GM23338 (cell line): ENCODE measurements around the gene PKDCC. TPM values are rescaled to one million over a fixed set of nuclear protein-coding genes. Genes with fewer than 3 reads are reported as not detected.
"Not testable (repeated sequence)": the region's sequence is repeated elsewhere in the genome, so short reads cannot be mapped to it uniquely, and the experiment has no call there.

Source experiments
- ATAC-seq: fragments of 200-7000 bp; cut with Tn5 transposase; 3 replicates; pipeline ENCODE4 v1.9.1; 2020
- DNase-seq: peaks from one replicate; pipeline ENCODE4 v3.0.0-alpha.2; 2015; ENCODE audit warnings: low spot score
- H2AFZ ChIP-seq: fragments of 200-600 bp; sonication (generic); 2 replicates; pipeline ENCODE4 v1.8.0; 2016; ENCODE audit warnings: antibody characterized with exemption, mild to moderate bottlenecking, moderate library complexity
- H3F3A ChIP-seq: fragments of 200-600 bp; sonication (generic); replicated peaks from 2 replicates; pipeline ENCODE4 v1.8.0; 2017; ENCODE audit warnings: antibody characterized with exemption, mixed run types, low read depth
- H3K27ac ChIP-seq: fragments of 200-600 bp; sonication (generic); 2 replicates; pipeline ENCODE4 v1.6.1; 2016; ENCODE audit warnings: low read depth
- H3K27me3 ChIP-seq: fragments of 200-600 bp; sonication (generic); 2 replicates; pipeline ENCODE4 v1.8.0; 2016; ENCODE audit warnings: mild to moderate bottlenecking, mixed run types, moderate library complexity; ENCODE audit not compliant: insufficient read depth
- H3K36me3 ChIP-seq: fragments of 200-600 bp; sonication (generic); 2 replicates; pipeline ENCODE4 v1.8.0; 2016; ENCODE audit warnings: mild to moderate bottlenecking; ENCODE audit not compliant: insufficient read depth
- H3K4me1 ChIP-seq: fragments of 200-600 bp; sonication (generic); 2 replicates; pipeline ENCODE4 v1.8.0; 2016; ENCODE audit warnings: mild to moderate bottlenecking, moderate library complexity; ENCODE audit not compliant: insufficient read depth
- H3K4me2 ChIP-seq: fragments of 200-600 bp; sonication (generic); 2 replicates; pipeline ENCODE4 v1.7.1; 2017; ENCODE audit warnings: mixed run types
- H3K4me3 ChIP-seq: fragments of 200-600 bp; sonication (generic); 2 replicates; pipeline ENCODE4 v1.6.1; 2016; ENCODE audit warnings: mixed run types
- H3K79me2 ChIP-seq: fragments of 200-600 bp; sonication (generic); replicated peaks from 2 replicates; pipeline ENCODE4 v1.8.0; 2017; ENCODE audit warnings: mild to moderate bottlenecking; ENCODE audit not compliant: insufficient read depth
- H3K9me2 ChIP-seq: fragments of 200-600 bp; sonication (generic); 2 replicates; pipeline ENCODE4 v1.8.0; 2017; ENCODE audit not compliant: insufficient read depth
- H4K20me1 ChIP-seq: fragments of 200-600 bp; sonication (generic); replicated peaks from 2 replicates; pipeline ENCODE4 v1.8.0; 2017; ENCODE audit warnings: mild to moderate bottlenecking; ENCODE audit not compliant: insufficient read depth
- H3K27ac Mint-ChIP-seq: 2 replicates; pipeline ENCODE4 v1.8.0; 2020; ENCODE audit warnings: inconsistent platforms, mild to moderate bottlenecking, moderate library complexity, mixed read lengths
- H3K27me3 Mint-ChIP-seq: 3 replicates; pipeline ENCODE4 v1.8.0; 2022; ENCODE audit warnings: low read depth, mild to moderate bottlenecking, moderate library complexity, mixed read lengths, inconsistent platforms; ENCODE audit not compliant: insufficient read depth, poor library complexity
- H3K36me3 Mint-ChIP-seq: 3 replicates; pipeline ENCODE4 v1.8.0; 2021; ENCODE audit warnings: low read depth, mild to moderate bottlenecking, inconsistent platforms, moderate library complexity, mixed read lengths
- H3K4me1 Mint-ChIP-seq: 3 replicates; pipeline ENCODE4 v1.8.0; 2020; ENCODE audit warnings: mild to moderate bottlenecking, inconsistent platforms, mixed read lengths
- H3K4me3 Mint-ChIP-seq: 3 replicates; pipeline ENCODE4 v1.8.0; 2021; ENCODE audit warnings: moderate library complexity, mild to moderate bottlenecking, inconsistent platforms, mixed read lengths
- H3K9me3 Mint-ChIP-seq: 3 replicates; pipeline ENCODE4 v1.8.0; 2020; ENCODE audit warnings: moderate library complexity, mild to moderate bottlenecking, inconsistent platforms, mixed read lengths
- CREB1 ChIP-seq: fragments of 250-450 bp; sonication (Bioruptor Pico); IDR thresholded peaks from 2 replicates; pipeline ENCODE4 v1.5.0; 2020; ENCODE audit warnings: low read depth, mild to moderate bottlenecking, moderate library complexity
- EZH2 ChIP-seq: fragments of 200-600 bp; sonication (generic); IDR thresholded peaks from one replicate; pipeline ENCODE4 v1.8.0; 2017; ENCODE audit warnings: antibody characterized with exemption, mild to moderate bottlenecking, low read depth; ENCODE audit not compliant: unreplicated experiment
- NANOG ChIP-seq: IDR thresholded peaks from 2 replicates; pipeline ENCODE4 v1.6.1; 2016; ENCODE audit warnings: antibody characterized with exemption, borderline replicate concordance
- POLR2AphosphoS5 ChIP-seq: IDR thresholded peaks from 2 replicates; pipeline ENCODE4 v1.6.1; 2016; ENCODE audit warnings: antibody characterized with exemption, low read depth
- ZNF331 ChIP-seq: fragments of 250-450 bp; sonication (Bioruptor Pico); IDR thresholded peaks from 2 replicates; pipeline ENCODE4 v1.5.0; 2020; ENCODE audit warnings: low read depth, mild to moderate bottlenecking, moderate library complexity
- polyA plus RNA-seq: library from polyadenylated mRNA; unstranded; fragments of >200 nt; fragmentation: Nextera tagmentation; extraction: Ambion mirVana; gene quantifications from 2 replicates; pipeline ENCODE4 v1.2.1, GENCODE V29; 2016
- total RNA-seq: library from RNA; depleted of rRNA; stranded (reverse); fragments of >200 nt; shearing (Covaris generic); gene quantifications from 2 replicates; pipeline ENCODE4 v1.2.3, GENCODE V29; 2014
- TF ChIP-seq, protein P1 (sequence below), 2 experiments: fragments of 200-600 bp in 1 of 2; sonication (generic) in 1 of 2; conservative IDR thresholded peaks; 2 replicates each; pipeline versions ENCODE4 v1.5.1 to v1.6.1; 2016 to 2017; ENCODE audit warnings: antibody characterized with exemption in 2 of 2, low read depth in 2 of 2, mild to moderate bottlenecking in 2 of 2, moderate library complexity in 1 of 2
- TF ChIP-seq, protein P2 (sequence below): fragments of 250-450 bp; sonication (Bioruptor Pico); IDR thresholded peaks from 2 replicates; pipeline ENCODE4 v1.5.0; 2020; ENCODE audit warnings: mild to moderate bottlenecking, moderate library complexity

Gene PKDCC
- total and polyA plus RNA-seq, 2 experiments from 2014 or later, result 7.0 to 44.8 TPM

DNA sequence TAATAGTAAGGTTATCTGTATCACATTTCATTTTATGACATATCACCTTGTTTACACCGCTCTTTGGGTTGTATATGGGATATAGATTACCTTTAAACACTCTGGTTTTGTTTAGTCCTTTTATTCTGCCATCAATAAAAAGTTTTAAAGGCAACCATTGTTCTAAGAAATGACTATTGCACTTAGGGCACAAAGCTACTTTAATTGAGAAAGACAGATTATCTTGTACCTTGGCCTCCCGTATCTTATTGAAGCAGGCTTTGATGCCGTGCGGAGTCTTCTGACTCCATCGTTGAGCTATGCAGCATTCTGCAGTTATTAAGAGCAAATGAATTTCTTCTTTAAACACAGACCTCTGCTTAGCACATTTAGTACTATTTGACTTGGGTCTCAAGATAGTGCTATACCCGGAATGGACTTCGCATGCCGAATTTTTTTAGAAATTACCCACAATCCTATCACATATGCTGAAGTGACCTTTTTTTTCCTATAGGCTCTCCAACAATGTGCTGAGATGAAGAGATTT lies 16.7 kb downstream of the PKDCC start:
- no peaks in the 10 kb centered on the region for H3K36me3 ChIP-seq
- H3K4me3 ChIP-seq, result no peak overlapping the region
- no peaks in the 10 kb centered on the region for H3K4me1 ChIP-seq
- no peak overlapping the region for H2AFZ ChIP-seq
- DNase-seq (no peak), ATAC-seq (no peak)
- H3K27ac ChIP-seq, result no peak overlapping the region
- no peak overlapping the region for H3K4me2 ChIP-seq
- no peaks in the 10 kb centered on the region for H3K9me2 ChIP-seq
- H4K20me1 ChIP-seq, result no peaks in the 10 kb centered on the region
- no peaks in the 10 kb centered on the region for H3K9me3 Mint-ChIP-seq
- H3K36me3 Mint-ChIP-seq, result peaks cover 1% of the 10 kb centered on the region
- no peak overlapping the region for H3K27ac Mint-ChIP-seq
- TF ChIP-seq EZH2 (no peak), ZNF331 (no peak), POLR2AphosphoS5 (no peak), NANOG (no peak), CREB1 (CRISPR knock-in tag) (no peak)
- TF ChIP-seq, protein P1, sequence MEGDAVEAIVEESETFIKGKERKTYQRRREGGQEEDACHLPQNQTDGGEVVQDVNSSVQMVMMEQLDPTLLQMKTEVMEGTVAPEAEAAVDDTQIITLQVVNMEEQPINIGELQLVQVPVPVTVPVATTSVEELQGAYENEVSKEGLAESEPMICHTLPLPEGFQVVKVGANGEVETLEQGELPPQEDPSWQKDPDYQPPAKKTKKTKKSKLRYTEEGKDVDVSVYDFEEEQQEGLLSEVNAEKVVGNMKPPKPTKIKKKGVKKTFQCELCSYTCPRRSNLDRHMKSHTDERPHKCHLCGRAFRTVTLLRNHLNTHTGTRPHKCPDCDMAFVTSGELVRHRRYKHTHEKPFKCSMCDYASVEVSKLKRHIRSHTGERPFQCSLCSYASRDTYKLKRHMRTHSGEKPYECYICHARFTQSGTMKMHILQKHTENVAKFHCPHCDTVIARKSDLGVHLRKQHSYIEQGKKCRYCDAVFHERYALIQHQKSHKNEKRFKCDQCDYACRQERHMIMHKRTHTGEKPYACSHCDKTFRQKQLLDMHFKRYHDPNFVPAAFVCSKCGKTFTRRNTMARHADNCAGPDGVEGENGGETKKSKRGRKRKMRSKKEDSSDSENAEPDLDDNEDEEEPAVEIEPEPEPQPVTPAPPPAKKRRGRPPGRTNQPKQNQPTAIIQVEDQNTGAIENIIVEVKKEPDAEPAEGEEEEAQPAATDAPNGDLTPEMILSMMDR (conservative IDR thresholded peaks at IDR 0.05; ENCODE audit: low read depth in 2 of 2), result no peak
- TF ChIP-seq, protein P2, sequence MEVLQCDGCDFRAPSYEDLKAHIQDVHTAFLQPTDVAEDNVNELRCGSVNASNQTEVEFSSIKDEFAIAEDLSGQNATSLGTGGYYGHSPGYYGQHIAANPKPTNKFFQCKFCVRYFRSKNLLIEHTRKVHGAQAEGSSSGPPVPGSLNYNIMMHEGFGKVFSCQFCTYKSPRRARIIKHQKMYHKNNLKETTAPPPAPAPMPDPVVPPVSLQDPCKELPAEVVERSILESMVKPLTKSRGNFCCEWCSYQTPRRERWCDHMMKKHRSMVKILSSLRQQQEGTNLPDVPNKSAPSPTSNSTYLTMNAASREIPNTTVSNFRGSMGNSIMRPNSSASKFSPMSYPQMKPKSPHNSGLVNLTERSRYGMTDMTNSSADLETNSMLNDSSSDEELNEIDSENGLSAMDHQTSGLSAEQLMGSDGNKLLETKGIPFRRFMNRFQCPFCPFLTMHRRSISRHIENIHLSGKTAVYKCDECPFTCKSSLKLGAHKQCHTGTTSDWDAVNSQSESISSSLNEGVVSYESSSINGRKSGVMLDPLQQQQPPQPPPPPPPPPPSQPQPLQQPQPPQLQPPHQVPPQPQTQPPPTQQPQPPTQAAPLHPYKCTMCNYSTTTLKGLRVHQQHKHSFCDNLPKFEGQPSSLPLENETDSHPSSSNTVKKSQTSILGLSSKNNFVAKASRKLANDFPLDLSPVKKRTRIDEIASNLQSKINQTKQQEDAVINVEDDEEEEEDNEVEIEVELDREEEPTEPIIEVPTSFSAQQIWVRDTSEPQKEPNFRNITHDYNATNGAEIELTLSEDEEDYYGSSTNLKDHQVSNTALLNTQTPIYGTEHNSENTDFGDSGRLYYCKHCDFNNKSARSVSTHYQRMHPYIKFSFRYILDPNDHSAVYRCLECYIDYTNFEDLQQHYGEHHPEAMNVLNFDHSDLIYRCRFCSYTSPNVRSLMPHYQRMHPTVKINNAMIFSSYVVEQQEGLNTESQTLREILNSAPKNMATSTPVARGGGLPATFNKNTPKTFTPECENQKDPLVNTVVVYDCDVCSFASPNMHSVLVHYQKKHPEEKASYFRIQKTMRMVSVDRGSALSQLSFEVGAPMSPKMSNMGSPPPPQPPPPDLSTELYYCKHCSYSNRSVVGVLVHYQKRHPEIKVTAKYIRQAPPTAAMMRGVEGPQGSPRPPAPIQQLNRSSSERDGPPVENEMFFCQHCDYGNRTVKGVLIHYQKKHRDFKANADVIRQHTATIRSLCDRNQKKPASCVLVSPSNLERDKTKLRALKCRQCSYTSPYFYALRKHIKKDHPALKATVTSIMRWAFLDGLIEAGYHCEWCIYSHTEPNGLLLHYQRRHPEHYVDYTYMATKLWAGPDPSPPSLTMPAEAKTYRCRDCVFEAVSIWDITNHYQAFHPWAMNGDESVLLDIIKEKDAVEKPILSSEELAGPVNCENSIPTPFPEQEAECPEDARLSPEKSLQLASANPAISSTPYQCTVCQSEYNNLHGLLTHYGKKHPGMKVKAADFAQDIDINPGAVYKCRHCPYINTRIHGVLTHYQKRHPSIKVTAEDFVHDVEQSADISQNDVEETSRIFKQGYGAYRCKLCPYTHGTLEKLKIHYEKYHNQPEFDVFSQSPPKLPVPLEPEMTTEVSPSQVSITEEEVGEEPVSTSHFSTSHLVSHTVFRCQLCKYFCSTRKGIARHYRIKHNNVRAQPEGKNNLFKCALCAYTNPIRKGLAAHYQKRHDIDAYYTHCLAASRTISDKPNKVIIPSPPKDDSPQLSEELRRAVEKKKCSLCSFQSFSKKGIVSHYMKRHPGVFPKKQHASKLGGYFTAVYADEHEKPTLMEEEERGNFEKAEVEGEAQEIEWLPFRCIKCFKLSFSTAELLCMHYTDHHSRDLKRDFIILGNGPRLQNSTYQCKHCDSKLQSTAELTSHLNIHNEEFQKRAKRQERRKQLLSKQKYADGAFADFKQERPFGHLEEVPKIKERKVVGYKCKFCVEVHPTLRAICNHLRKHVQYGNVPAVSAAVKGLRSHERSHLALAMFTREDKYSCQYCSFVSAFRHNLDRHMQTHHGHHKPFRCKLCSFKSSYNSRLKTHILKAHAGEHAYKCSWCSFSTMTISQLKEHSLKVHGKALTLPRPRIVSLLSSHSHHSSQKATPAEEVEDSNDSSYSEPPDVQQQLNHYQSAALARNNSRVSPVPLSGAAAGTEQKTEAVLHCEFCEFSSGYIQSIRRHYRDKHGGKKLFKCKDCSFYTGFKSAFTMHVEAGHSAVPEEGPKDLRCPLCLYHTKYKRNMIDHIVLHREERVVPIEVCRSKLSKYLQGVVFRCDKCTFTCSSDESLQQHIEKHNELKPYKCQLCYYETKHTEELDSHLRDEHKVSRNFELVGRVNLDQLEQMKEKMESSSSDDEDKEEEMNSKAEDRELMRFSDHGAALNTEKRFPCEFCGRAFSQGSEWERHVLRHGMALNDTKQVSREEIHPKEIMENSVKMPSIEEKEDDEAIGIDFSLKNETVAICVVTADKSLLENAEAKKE (CRISPR knock-in tag), result no peak
- H3K4me1 Mint-ChIP-seq, result peaks cover 2% of the 10 kb centered on the region; the same call in 2 of the 3 replicates
- H3F3A ChIP-seq, result no peaks in the 10 kb centered on the region
- H3K27me3 ChIP-seq, result no peaks in the 10 kb centered on the region
- H3K79me2 ChIP-seq, result no peaks in the 10 kb centered on the region
- no peaks in the 10 kb centered on the region for H3K27me3 Mint-ChIP-seq
- no peak overlapping the region for H3K4me3 Mint-ChIP-seq

DNA sequence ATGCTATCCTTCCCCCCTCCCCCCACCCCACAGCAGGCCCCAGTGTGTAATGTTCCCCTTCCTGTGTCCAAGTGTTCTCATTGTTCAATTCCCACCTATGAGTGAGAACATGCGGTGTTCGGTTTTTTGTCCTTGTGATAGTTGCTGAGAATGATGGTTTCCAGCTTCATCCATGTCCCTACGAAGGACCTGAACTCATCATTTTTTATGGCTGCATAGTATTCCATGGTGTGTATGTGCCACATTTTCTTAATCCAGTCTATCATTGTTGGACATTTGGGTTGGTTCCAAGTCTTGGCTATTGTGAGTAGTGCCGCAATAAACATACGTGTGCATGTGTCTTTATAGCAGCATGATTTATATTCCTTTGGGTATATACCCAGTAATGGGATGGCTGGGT lies 17.9 kb downstream of the PKDCC start:
- H2AFZ ChIP-seq, H3K4me3 ChIP-seq, DNase-seq, H3K27ac ChIP-seq, H3K36me3 Mint-ChIP-seq, H4K20me1 ChIP-seq, H3K4me1 ChIP-seq, H3K9me3 Mint-ChIP-seq, H3K27me3 ChIP-seq, H3K36me3 ChIP-seq, H3K79me2 ChIP-seq, H3K27me3 Mint-ChIP-seq, H3K27ac Mint-ChIP-seq, H3F3A ChIP-seq, H3K4me2 ChIP-seq, ATAC-seq, H3K4me3 Mint-ChIP-seq, H3K9me2 ChIP-seq, H3K4me1 Mint-ChIP-seq: not testable (repeated sequence)

DNA sequence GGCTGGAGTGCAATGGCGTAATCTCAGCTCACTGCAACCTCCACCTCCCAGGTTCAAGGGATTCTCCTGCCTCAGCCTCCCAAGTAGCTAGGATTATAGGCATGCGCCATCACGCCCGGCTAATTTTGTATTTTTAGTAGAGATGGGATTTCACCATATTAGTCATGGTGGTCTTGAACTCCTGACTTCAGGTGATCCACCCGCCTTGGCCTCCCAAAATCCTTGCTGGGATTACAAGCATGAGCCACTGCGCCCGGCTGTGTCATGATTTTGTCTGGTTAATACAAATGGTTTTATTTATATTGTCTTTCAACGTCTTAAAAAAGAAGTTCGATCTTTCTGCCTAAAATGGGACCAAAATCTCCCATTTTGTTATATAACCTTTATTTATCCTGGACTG lies 19.2 kb downstream of the PKDCC start:
- H3K9me2 ChIP-seq, H3K9me3 Mint-ChIP-seq, H3K36me3 Mint-ChIP-seq, H3K36me3 ChIP-seq, H3K4me3 ChIP-seq, H3K4me2 ChIP-seq, H3K27ac ChIP-seq, H3K4me3 Mint-ChIP-seq, H3K27me3 Mint-ChIP-seq, H3K4me1 ChIP-seq, DNase-seq, H3K79me2 ChIP-seq, H2AFZ ChIP-seq, ATAC-seq, H3K4me1 Mint-ChIP-seq, H3F3A ChIP-seq, H3K27ac Mint-ChIP-seq, H3K27me3 ChIP-seq, H4K20me1 ChIP-seq: not testable (repeated sequence)
